Ishikawa (cell line): ENCODE measurements around the gene SEC16A.

Source experiments
- YY1 ChIP-seq: IDR thresholded peaks from 2 replicates; pipeline ENCODE4 v1.6.1; 2012; ENCODE audit warnings: low read depth
- TF ChIP-seq, protein P1 (sequence below): IDR thresholded peaks from 2 replicates; pipeline ENCODE4 v1.6.1; 2012

DNA sequence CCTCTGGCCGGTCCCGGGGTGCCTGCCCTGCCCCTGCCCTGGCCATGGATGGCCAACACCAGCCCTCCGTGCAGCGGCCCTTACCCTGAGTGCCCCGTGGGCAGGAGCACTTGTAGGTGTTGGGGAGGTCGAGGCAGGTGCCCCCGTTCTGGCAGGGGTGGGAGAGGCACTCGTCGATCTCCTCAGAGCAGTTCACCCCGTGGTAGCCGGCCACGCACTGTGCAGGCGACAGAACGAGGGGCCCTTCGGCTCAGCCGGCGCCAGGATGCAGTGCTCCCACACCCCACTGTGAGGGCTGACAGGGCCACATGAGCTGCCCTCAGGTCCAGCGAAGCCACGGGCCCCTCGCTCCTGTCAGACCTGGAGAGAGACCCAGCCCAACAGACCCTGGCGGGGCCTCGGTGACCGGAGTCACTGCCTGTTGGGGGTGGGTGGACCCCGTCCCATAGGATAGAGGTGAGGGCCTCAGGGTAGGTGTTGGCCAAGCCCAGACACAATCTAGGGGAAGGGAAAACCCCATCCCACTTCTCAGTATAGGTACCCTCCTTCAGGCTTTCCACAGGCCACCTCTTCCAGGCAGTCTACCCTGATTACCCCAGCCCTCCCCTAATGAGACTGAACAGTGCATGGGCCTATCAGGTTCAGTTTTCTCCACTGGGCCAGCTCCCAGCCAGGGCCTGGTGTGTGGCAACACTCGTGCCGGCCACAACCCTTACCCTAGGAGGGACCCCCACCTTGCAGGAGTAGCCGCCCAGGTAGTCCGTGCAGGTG is 24.6 kb upstream of the SEC16A start:
- TF ChIP-seq, protein P1, sequence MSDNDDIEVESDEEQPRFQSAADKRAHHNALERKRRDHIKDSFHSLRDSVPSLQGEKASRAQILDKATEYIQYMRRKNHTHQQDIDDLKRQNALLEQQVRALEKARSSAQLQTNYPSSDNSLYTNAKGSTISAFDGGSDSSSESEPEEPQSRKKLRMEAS, result no peak
- TF ChIP-seq YY1, result no peak
